HG02870 (cell line): ENCODE data around the gene RPL3.
"Not testable (repeated sequence)": the region's sequence is repeated elsewhere in the genome, so short reads cannot be mapped to it uniquely, and the experiment has no call there.

ENCODE experiments used
- ATAC-seq: cut with Tn5 transposase; IDR thresholded peaks from one replicate; pipeline ENCODE4 v1.9.1; 2021; ENCODE audit warnings: mild to moderate bottlenecking, moderate library complexity; ENCODE audit not compliant: unreplicated experiment

The RPL3 gene

GRCh38 chr22:39352306-39352891, 33.0 kb upstream of the RPL3 start:
- ATAC-seq = no peak

GRCh38 chr22:39351689-39352214, 32.3 kb upstream of the RPL3 start:
- ATAC-seq = no peak

- ATAC-seq = no peak
These were observed 31.6 kb upstream of the RPL3 start for GRCh38 chr22:39350757-39351688.

- no peak for ATAC-seq
These were observed 30.7 kb upstream of the RPL3 start, which contains the start of gene SYNGR1 for GRCh38 chr22:39349967-39350726. Gene SYNGR1, plus strand, starts transcription at chr22:39349991. Its CDS starts 20 bp downstream, at chr22:39350011.

GRCh38 chr22:39349506-39349966, 30.1 kb upstream of the RPL3 start:
- no peak for ATAC-seq

- ATAC-seq = no peak
These were observed 29.6 kb upstream of the RPL3 start for GRCh38 chr22:39348909-39349505.

GRCh38 chr22:39345231-39345630, 25.8 kb upstream of the RPL3 start:
- ATAC-seq = no peak

- no peak for ATAC-seq
These were observed 24.6 kb upstream of the RPL3 start for GRCh38 chr22:39344046-39344390.

- ATAC-seq = no peak
These were observed 24.0 kb upstream of the RPL3 start for GRCh38 chr22:39343259-39344045.

GRCh38 chr22:39341179-39341578, 21.8 kb upstream of the RPL3 start:
- ATAC-seq = no peak

- ATAC-seq = not testable (repeated sequence)
These were observed 20.4 kb upstream of the RPL3 start for GRCh38 chr22:39339775-39340174.

- ATAC-seq = no peak
These were observed 17.0 kb upstream of the RPL3 start for GRCh38 chr22:39336411-39336810.

- no peak for ATAC-seq
These were observed 13.1 kb upstream of the RPL3 start for GRCh38 chr22:39332441-39333064.

GRCh38 chr22:39330553-39330952, 11.1 kb upstream of the RPL3 start:
- ATAC-seq = not testable (repeated sequence)

GRCh38 chr22:39327995-39328754, 8.8 kb upstream of the RPL3 start:
- ATAC-seq = no peak

- ATAC-seq = no peak
These were observed 6.0 kb upstream of the RPL3 start for GRCh38 chr22:39325392-39325932.

GRCh38 chr22:39320616-39321029, 1.2 kb upstream of the RPL3 start:
- not testable (repeated sequence) for ATAC-seq

GRCh38 chr22:39318507-39319283, 728 bp downstream of the RPL3 start:
- peak; percentile 14 for ATAC-seq
